Omental fat pad (tissue), 4 donors: Measurements from ENCODE around the gene TMC8. TPM values are rescaled to one million over a fixed set of nuclear protein-coding genes. Genes with fewer than 3 reads are reported as not detected.
"Not testable (repeated sequence)": the region's sequence is repeated elsewhere in the genome, so short reads cannot be mapped to it uniquely, and the experiment has no call there.

ENCODE experiments used
- ATAC-seq: fragments of 150-250 bp; one replicate; pipeline ENCODE4 v1.9.1; 2016; ENCODE audit warnings: mild to moderate bottlenecking, moderate library complexity; ENCODE audit not compliant: low FRiP score
- DNase-seq: peaks from one replicate; pipeline ENCODE4 v3.0.0-alpha.2; 2019; ENCODE audit warnings: low spot score
- CTCF ChIP-seq, 3 donors: fragments of 450-650 bp; IDR thresholded peaks; one replicate each; pipeline ENCODE4 v1.5.1; 2016 to 2017; ENCODE audit warnings: antibody characterized with exemption in 3 of 3, mild to moderate bottlenecking in 3 of 3, moderate library complexity in 2 of 3
- total RNA-seq, 4 donors: library from RNA; depleted of rRNA; stranded (reverse); fragments of >200 nt; gene quantifications; one replicate each; pipeline ENCODE4 v1.1.0, GENCODE V29; 2016

TMC8 gene
- total RNA-seq, 4 donors from 2014 or later = 3.2 to 12.5 (median 6.5) TPM

DNA sequence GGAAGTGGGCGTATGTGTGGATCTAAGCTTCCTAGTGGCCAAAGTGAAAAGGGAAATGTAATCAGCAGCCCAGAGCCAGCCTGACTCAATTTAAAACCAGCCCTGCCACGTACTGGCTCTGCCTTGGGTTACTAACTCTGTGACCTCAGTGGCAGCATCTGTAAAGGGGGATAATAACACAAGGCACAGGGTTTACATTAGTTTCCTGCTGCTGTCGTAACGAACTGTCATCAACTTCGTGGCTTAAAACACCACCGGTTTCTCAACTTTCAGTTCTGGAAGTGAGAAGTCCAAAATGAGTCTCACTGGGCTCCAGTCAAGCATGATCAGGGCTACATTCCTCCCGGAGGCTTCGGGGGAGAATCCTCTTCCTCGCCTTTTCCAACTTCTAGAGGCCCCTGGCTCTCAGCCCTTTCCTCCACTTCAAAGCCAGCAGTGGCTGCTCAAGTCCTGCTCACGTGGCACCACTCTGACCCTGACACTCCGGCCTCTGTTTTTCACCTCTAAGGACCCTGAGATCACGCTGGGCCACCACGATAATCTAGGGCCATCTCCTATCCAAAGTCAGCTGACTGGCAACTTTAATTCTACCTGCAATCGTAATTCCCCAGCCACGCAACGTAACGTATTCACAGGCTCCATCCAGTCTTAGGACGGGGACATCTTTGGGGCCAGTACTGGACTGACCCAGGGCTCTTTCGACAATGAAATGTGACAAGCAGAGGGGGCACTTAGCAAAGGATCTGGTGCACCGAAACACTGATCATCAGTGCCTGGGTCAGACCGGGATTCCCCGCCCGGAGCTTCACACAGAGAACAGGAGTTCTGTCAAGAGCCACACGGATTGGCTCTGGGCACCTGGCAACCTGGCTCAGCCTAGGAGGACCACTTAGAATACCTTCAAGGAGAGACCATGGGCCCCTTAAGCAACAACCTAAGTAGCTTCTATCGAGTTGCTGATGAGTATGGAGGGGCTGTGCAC is 16.5 kb upstream of the TMC8 start:
- TF ChIP-seq CTCF (IDR thresholded peaks at IDR 0.05) = no peak
- ATAC-seq = no peak
- no peak for DNase-seq

- no peak for TF ChIP-seq CTCF (IDR thresholded peaks at IDR 0.05)
- no peak for ATAC-seq
- no peak for DNase-seq
These were observed 15.5 kb upstream of the TMC8 start for GRCh38 chr17:78114831-78115723.

- ATAC-seq = not testable (repeated sequence)
These were observed 14.8 kb upstream of the TMC8 start for GRCh38 chr17:78115803-78116202.

DNA sequence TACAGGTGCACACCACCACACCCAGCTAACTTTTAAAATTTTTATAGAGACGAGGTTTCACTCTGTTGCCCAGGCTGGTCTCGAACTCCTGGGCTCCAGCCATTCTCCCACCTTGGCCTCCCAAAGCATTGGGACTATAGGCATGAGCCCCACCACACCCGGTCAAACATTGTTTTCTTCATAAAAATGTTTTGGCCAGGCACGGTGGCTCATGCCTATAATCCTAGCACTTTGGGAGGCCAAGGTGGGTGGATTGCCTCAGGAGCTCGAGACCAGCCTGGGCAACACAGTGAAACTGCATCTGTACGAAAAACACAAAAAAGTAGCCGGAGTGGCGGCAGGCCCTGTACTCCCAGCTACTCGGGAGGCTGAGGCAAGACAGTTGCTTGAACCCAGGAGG is 14.2 kb upstream of the TMC8 start:
- ATAC-seq = no peak
- TF ChIP-seq CTCF (IDR thresholded peaks at IDR 0.05) = no peak
- DNase-seq = no peak

More at GRCh38 chr17:78115803-78116202, 14.8 kb upstream of the TMC8 start:
- DNase-seq = not testable (repeated sequence)

DNA sequence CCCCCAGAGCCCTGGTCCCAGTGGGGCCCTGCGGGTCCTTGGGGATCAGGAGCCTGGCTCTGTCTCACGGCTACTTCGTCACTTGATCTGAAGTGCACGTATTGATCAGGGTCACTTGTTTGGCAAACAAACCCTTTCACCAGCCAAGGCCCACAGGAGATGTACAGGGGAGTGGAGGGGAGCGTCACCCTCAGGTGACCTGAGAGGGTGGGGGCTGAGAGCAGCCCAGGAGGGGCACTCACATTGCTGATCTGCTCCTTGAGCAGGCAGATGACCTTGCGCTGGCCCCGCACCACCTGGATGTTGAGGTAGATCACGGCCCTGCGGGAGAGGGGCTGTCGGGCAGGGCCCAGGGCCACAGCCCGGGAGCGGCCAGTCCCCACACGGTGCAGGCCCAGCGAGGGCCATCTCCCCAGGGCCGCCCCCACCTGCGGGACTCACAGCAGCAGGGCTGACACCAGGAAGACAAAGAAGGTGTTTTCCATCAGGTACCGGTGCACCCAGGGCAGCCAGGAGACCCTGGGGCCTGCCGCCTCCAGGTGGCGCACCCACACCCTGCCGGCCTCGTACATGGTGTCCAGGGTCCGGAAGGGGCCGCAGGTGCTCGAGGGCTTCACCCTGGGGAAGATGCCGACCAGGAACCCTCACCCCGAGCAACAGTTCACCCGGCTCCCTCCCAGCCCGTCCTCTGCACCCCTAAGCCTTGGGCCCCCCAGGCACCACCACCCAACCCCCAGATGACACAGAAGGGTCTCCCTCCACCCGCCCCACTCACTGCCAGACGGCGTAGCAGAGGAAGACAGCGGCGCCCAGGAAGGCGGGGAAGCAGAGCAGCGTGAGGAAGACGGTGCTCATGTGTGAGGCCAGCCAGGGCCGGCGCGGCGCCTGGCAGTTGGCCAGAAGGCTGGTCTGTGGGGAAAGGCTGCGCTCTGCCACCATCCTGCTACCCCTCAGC is 13.3 kb upstream of the TMC8 start:
- DNase-seq (no peak), ATAC-seq (no peak)
- no peak for TF ChIP-seq CTCF (IDR thresholded peaks at IDR 0.05)

DNA sequence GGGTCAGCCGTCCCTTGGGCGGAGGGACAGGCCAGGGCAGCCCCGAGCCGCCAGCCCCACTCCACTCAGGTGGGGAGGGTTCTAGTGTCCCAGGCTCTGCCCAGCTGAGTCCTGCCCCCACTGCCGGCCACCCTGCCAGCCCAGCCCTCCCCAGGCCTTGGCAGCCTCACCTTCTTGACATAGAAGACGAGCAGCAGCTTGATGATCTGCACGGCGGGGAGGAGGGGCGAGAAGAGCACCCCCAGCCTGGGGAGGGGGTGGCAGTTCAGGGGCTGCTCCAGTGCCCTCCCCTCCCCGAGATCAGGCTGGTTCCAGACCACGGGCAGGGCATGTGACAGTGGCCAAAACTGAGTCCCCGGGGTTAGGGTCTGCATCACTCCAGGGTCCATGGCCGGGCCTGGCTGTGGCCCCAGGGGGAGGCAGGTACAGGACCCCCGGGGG is 11.8 kb upstream of the TMC8 start:
- no peak for DNase-seq
- no peak for TF ChIP-seq CTCF (IDR thresholded peaks at IDR 0.05)
- no peak for ATAC-seq
